ENCODE results near the gene CPXM1. TPM values are rescaled to one million over a fixed set of nuclear protein-coding genes. Genes with fewer than 3 reads are reported as not detected.

Gene CPXM1
- total RNA-seq, 1 donor from 2014 or later, result 9.8 TPM

GRCh38 chr20:2760297-2760951 is 40.0 kb downstream of the CPXM1 start:
- DNase-seq (no peak), ATAC-seq (ENCODE audit: low read depth) (no peak)
- Mint-ChIP-seq H3K4me1 (no peaks in the 10 kb centered on the region), H3K27ac (no peak overlapping the region), H3K27me3 (peaks cover 38% of the 10 kb centered on the region), H3K4me3 (no peak overlapping the region), H3K9me3 (no peaks in the 10 kb centered on the region), H3K36me3 (ENCODE audit: low read depth) (no peaks in the 10 kb centered on the region)
- ChIA-PET CTCF (no interaction called here), POLR2A (no interaction called here)
- TF ChIP-seq CTCF (IDR thresholded peaks at IDR 0.05), result no peak
- intact Hi-C loops (cut with micrococcal nuclease), result no loop called here

GRCh38 chr20:2759603-2760296 is 40.7 kb downstream of the CPXM1 start:
- H3K9me3 Mint-ChIP-seq, result no peaks in the 10 kb centered on the region
- ChIA-PET POLR2A (no interaction called here), CTCF (no interaction called here)
- no peaks in the 10 kb centered on the region for H3K36me3 Mint-ChIP-seq (ENCODE audit: low read depth)
- H3K27me3 Mint-ChIP-seq, result peaks cover 44% of the 10 kb centered on the region
- no peaks in the 10 kb centered on the region for H3K4me1 Mint-ChIP-seq
- DNase-seq (no peak), ATAC-seq (ENCODE audit: low read depth) (no peak)
- no peak overlapping the region for H3K4me3 Mint-ChIP-seq
- TF ChIP-seq CTCF (IDR thresholded peaks at IDR 0.05), result no peak
- intact Hi-C loops (cut with micrococcal nuclease), result no loop called here
- H3K27ac Mint-ChIP-seq, result no peak overlapping the region

GRCh38 chr20:2759143-2759542 is 41.3 kb downstream of the CPXM1 start:
- no peak for ATAC-seq (ENCODE audit: low read depth)

GRCh38 chr20:2757969-2758368 is 42.5 kb downstream of the CPXM1 start:
- Mint-ChIP-seq H3K9me3 (no peaks in the 10 kb centered on the region), H3K4me1 (peaks cover 12% of the 10 kb centered on the region)
- POLR2A ChIA-PET, result no interaction called here

More at GRCh38 chr20:2759143-2759542, 41.3 kb downstream of the CPXM1 start:
- Mint-ChIP-seq H3K27me3 (peaks cover 50% of the 10 kb centered on the region), H3K9me3 (no peaks in the 10 kb centered on the region), H3K36me3 (ENCODE audit: low read depth) (no peaks in the 10 kb centered on the region), H3K4me3 (no peak overlapping the region), H3K27ac (no peak overlapping the region), H3K4me1 (peaks cover 2% of the 10 kb centered on the region)
- POLR2A ChIA-PET, result no interaction called here
- no peak for TF ChIP-seq CTCF (IDR thresholded peaks at IDR 0.05)
- DNase-seq, result no peak
- CTCF ChIA-PET, result no interaction called here
- intact Hi-C loops (cut with micrococcal nuclease), result no loop called here

More at GRCh38 chr20:2757969-2758368, 42.5 kb downstream of the CPXM1 start:
- intact Hi-C loops (cut with micrococcal nuclease), result loop anchor here (2.0 kb wide), 1 partner anchor 95 kb away; no protein-coding TSS in a partner anchor
- Mint-ChIP-seq H3K4me3 (no peak overlapping the region), H3K27me3 (peaks cover 59% of the 10 kb centered on the region), H3K27ac (no peak overlapping the region), H3K36me3 (ENCODE audit: low read depth) (no peaks in the 10 kb centered on the region)
- no peak for TF ChIP-seq CTCF (IDR thresholded peaks at IDR 0.05)
- DNase-seq, result no peak
- CTCF ChIA-PET, result no interaction called here
- ATAC-seq (ENCODE audit: low read depth), result no peak
